HFF-Myc (cell line): ENCODE data around the gene ASB4.

Experiments used
- DNase-seq: peaks from one replicate; pipeline ENCODE4 v3.0.0-alpha.2; 2011; ENCODE audit warnings: low read depth; ENCODE audit errors: extremely low read depth
- H3K4me3 ChIP-seq: replicated peaks from 2 replicates; pipeline ENCODE4 v1.5.1; 2011; ENCODE audit warnings: low read depth, mild to moderate bottlenecking, control low read depth, low read length
- TF ChIP-seq, protein P1 (sequence below): IDR thresholded peaks from 2 replicates; pipeline ENCODE4 v1.5.1; 2012; ENCODE audit warnings: mild to moderate bottlenecking, low read depth, low read length, control low read depth; ENCODE audit errors: missing control alignments

The ASB4 gene

DNA sequence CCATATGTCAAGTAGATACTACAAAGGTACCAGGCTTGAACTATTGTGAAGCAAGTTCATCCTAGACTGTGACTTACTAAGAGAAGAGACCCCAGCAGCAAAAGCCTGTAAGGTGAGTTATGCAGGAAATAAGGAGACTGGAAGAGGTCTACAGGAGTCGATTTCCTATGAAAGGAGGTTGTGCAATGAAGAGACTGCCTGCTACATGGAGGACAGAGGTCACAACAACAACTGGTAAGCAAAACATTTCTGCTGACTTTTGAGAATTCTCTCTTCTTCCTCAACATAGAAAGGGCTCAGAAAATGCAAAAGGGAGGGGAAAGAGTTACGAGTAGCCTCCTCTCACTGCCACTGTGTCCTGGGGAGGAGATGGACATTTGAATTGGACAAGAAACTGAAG lies 68.2 kb downstream of the ASB4 start:
- no peak overlapping the region for H3K4me3 ChIP-seq
- no peak for DNase-seq
- TF ChIP-seq, protein P1, sequence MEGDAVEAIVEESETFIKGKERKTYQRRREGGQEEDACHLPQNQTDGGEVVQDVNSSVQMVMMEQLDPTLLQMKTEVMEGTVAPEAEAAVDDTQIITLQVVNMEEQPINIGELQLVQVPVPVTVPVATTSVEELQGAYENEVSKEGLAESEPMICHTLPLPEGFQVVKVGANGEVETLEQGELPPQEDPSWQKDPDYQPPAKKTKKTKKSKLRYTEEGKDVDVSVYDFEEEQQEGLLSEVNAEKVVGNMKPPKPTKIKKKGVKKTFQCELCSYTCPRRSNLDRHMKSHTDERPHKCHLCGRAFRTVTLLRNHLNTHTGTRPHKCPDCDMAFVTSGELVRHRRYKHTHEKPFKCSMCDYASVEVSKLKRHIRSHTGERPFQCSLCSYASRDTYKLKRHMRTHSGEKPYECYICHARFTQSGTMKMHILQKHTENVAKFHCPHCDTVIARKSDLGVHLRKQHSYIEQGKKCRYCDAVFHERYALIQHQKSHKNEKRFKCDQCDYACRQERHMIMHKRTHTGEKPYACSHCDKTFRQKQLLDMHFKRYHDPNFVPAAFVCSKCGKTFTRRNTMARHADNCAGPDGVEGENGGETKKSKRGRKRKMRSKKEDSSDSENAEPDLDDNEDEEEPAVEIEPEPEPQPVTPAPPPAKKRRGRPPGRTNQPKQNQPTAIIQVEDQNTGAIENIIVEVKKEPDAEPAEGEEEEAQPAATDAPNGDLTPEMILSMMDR, result no peak

DNA sequence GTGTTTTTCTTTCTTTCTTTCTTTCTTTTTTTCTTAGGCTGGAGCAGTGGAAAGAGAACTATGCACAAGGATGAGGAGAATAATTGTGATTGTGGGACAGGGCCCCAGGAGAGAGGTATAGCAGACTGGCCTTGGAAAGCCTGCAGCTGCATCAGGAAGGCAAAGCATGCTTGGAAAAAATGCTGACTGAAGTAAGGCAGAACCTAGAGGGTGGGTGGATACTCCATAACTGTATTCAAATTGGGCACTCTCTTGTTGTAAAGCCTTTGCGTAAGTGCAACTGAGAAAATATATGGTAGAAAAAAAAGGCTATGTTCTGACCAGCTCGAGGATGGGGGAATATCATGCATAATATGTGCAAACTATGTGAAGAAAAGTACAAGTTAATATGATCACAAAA lies 71.0 kb downstream of the ASB4 start:
- TF ChIP-seq, protein P1, result no peak
- DNase-seq, result no peak

DNA sequence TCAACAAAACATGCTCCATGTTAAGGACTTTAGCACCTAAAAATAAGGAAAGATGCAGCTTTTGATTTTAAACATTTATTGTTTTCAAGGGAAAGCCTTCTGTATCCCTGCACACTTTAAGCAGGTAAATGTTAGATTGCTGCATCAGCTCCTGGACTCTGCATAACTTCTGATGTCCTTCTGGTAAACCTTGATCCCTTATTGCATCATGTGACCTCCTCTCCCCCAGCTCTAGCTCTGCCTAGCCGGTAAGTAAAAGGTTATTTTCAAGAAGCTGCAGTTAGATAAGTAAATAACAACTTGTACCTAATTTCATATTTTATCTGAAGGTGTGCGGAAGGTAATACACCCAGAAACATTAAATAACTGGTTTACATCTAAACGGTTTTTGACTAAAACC lies 73.1 kb downstream of the ASB4 start:
- no peak for DNase-seq

More for the DNA sequence above, 71.0 kb downstream of the ASB4 start:
- H3K4me3 ChIP-seq, result no peak overlapping the region

DNA sequence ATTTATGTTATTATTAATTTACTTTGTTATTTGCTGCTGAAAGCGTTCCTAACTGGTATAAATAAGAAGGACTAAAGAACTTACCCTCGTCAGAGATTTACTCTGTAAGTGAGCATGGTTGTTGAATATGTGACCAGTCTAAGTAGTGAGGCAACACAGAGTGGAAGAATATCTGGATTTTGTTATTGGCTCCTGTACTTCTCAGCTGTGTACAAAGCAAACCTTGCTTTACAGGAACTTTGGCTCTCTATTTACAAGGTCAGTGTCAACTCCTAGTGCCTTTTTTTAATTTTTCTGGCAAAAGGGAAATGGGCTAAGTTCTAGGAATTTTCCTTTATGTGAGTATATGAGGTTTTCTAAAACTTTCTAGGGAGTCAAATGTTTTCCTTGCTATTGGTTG lies 74.9 kb downstream of the ASB4 start:
- H3K4me3 ChIP-seq, result no peak overlapping the region
- no peak for DNase-seq
- TF ChIP-seq, protein P1, result no peak

More for the DNA sequence above, 73.1 kb downstream of the ASB4 start:
- TF ChIP-seq, protein P1, result no peak
- no peak overlapping the region for H3K4me3 ChIP-seq

DNA sequence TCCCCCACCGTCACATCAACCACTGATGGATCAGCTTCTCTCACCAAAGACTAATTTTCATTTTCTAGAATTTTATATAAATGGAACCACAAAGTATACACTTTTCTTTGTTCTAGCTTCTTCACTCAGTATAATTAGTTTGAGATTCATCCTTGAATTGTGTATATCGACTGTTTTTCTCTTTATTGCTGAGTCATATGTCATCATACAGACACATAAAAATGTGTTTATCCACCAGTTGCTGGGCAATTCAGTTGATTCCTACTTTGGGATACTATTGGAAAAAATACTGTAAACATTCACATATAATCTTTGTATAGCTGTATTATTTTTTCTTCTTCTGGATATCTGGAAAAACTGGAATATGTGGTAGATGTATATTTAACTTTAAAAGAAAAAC lies 84.0 kb downstream of the ASB4 start:
- TF ChIP-seq, protein P1, result no peak
- DNase-seq, result no peak
- no peak overlapping the region for H3K4me3 ChIP-seq

DNA sequence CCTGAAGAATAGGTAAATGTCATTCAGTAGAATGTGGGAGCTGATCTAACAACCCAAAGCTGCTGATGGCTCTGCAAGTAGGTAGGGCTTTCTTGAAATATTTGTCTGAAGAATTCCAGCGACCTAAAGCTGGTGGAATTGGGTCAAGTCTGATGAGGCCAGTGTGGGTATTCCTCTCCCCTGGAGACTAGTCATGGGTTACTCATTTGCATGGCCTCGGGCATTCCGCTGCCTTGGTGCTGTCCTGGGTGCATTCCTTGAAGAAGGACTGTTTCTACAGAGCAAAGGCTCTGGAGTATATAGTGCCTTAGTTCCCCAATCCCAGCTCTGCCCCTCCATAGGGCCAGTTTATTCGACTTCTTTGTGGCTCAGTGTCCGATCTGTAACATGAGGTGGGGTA lies 91.4 kb downstream of the ASB4 start:
- no peak overlapping the region for H3K4me3 ChIP-seq
- no peak for DNase-seq
- TF ChIP-seq, protein P1, result no peak

DNA sequence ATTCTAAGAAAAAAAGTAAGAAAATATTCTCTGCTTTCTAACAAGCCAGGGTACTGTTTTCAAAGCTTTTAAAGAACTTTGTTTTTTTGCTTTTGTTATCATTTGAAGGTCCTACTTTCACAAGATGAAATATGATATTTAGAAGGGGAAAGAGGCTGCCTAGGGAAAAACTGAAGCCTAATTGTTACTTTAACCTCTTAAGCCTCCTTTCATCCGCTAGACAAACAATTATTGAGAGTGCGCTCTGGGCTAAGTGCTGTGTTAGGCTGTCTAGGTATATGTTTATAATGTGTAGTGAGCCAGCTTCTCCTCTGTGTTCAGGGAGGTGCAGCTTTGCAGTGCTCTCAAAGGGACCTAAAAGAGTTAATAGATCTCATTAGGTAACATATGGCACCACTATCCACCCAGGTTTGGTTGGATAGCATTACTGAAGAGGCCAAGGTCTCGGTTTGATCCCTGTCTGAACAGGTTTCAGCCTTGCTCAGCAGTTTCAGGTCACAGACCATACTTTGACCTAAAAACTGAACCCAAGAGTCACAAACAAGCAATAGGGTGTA lies 92.6 kb downstream of the ASB4 start:
- H3K4me3 ChIP-seq, result no peak overlapping the region
- no peak for DNase-seq
- TF ChIP-seq, protein P1, result no peak
